Measurements from ENCODE around the gene PDE4D. TPM values are rescaled to one million over a fixed set of nuclear protein-coding genes. Genes with fewer than 3 reads are reported as not detected.

The PDE4D gene
- total RNA-seq, 1 donor from 2014 or later = 11.8 TPM

DNA sequence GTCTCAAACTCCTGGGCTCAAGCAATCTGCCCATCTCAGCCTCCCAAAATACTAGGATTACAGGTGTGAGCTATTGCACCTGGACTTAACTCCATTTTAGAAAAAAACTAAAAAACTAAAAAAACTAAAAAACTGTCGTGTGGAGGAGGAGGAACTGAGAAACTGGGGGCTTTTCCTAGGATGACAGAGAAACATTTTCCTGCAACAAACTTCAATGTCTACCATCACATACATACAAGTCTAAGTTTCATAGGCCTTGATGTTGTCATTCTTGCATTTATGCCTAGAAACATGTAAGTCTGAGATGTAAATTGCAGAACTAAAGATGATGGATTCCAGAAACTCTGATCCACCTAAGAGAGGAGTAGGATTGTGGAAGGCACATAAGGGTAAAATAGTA is 753.8 kb downstream of the PDE4D start:
- no peak overlapping the region for H3K27ac Mint-ChIP-seq (ENCODE audit: unreplicated experiment)
- DNase-seq (ENCODE audit: low read depth, low spot score) = no peak
- no peaks in the 10 kb centered on the region for H3K27me3 Mint-ChIP-seq (ENCODE audit: low read depth)
- no peaks in the 10 kb centered on the region for H3K36me3 Mint-ChIP-seq (ENCODE audit: low read depth)
- no peaks in the 10 kb centered on the region for H3K9me3 Mint-ChIP-seq
- peaks cover 8% of the 10 kb centered on the region for H3K4me1 Mint-ChIP-seq
- TF ChIP-seq CTCF (conservative IDR thresholded peaks at IDR 0.05) = no peak
- no peak overlapping the region for H3K4me3 Mint-ChIP-seq

DNA sequence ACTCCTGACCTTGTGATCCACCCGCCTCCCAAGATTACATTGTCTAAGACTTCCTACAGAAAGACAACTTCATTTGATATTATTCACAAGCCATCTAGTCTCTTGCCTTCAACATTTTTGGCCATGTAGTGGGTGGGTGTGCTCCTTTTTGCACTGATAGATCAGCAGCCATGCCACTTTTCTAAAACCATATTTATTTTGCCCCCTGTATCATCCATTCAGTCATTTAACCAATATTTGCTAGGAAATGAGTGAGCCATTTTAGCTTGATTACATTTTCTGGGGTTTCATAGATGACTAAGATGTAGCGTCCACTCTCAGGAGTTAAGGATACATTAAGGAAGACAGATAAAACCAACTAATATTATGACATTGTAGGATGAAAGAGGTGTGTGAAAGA is 755.0 kb downstream of the PDE4D start:
- no peak overlapping the region for H3K27ac Mint-ChIP-seq (ENCODE audit: unreplicated experiment)
- no peaks in the 10 kb centered on the region for H3K36me3 Mint-ChIP-seq (ENCODE audit: low read depth)
- H3K9me3 Mint-ChIP-seq = no peaks in the 10 kb centered on the region
- no peak for TF ChIP-seq CTCF (conservative IDR thresholded peaks at IDR 0.05)
- H3K27me3 Mint-ChIP-seq (ENCODE audit: low read depth) = no peaks in the 10 kb centered on the region
- H3K4me1 Mint-ChIP-seq = no peaks in the 10 kb centered on the region
- no peak for DNase-seq (ENCODE audit: low read depth, low spot score)
- H3K4me3 Mint-ChIP-seq = no peak overlapping the region

- Mint-ChIP-seq H3K36me3 (ENCODE audit: low read depth) (no peaks in the 10 kb centered on the region), H3K4me1 (no peaks in the 10 kb centered on the region), H3K27me3 (ENCODE audit: low read depth) (no peaks in the 10 kb centered on the region), H3K9me3 (no peaks in the 10 kb centered on the region), H3K27ac (ENCODE audit: unreplicated experiment) (no peak overlapping the region), H3K4me3 (no peak overlapping the region)
- no peak for TF ChIP-seq CTCF (conservative IDR thresholded peaks at IDR 0.05)
- DNase-seq (ENCODE audit: low read depth, low spot score) = no peak
Measured at GRCh38 chr5:59137846-59138245, 755.7 kb downstream of the PDE4D start.

DNA sequence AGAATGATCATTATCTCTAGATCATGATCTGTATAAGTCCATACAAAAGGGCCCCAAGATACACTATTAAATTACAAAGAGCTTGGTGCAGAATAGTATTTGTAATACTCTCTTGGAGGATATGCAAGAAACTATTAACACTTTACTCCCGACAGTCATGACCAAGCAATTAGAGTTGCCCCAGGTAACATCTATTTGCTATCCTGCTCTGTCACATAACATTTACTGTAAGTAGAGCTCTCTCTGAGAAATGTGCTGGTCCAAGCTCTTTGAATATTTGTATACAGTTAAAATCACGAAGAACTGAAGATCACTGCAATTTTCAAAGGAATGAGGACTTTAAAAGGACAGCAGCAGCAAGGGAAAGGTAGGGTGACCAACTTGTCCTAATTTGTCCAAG is 757.0 kb downstream of the PDE4D start:
- H3K9me3 Mint-ChIP-seq = no peaks in the 10 kb centered on the region
- no peaks in the 10 kb centered on the region for H3K27me3 Mint-ChIP-seq (ENCODE audit: low read depth)
- TF ChIP-seq CTCF (conservative IDR thresholded peaks at IDR 0.05) = no peak
- H3K27ac Mint-ChIP-seq (ENCODE audit: unreplicated experiment) = no peak overlapping the region
- H3K4me3 Mint-ChIP-seq = no peak overlapping the region
- no peak for DNase-seq (ENCODE audit: low read depth, low spot score)
- no peaks in the 10 kb centered on the region for H3K36me3 Mint-ChIP-seq (ENCODE audit: low read depth)
- H3K4me1 Mint-ChIP-seq = no peaks in the 10 kb centered on the region

GRCh38 chr5:59134471-59135163 is 758.9 kb downstream of the PDE4D start:
- no peaks in the 10 kb centered on the region for H3K4me1 Mint-ChIP-seq
- no peak for TF ChIP-seq CTCF (conservative IDR thresholded peaks at IDR 0.05)
- no peaks in the 10 kb centered on the region for H3K27me3 Mint-ChIP-seq (ENCODE audit: low read depth)
- no peak overlapping the region for H3K4me3 Mint-ChIP-seq
- H3K27ac Mint-ChIP-seq (ENCODE audit: unreplicated experiment) = no peak overlapping the region
- no peaks in the 10 kb centered on the region for H3K36me3 Mint-ChIP-seq (ENCODE audit: low read depth)
- no peak for DNase-seq (ENCODE audit: low read depth, low spot score)
- H3K9me3 Mint-ChIP-seq = no peaks in the 10 kb centered on the region
